Measurements from ENCODE around the gene CAMSAP2.

The CAMSAP2 gene

DNA sequence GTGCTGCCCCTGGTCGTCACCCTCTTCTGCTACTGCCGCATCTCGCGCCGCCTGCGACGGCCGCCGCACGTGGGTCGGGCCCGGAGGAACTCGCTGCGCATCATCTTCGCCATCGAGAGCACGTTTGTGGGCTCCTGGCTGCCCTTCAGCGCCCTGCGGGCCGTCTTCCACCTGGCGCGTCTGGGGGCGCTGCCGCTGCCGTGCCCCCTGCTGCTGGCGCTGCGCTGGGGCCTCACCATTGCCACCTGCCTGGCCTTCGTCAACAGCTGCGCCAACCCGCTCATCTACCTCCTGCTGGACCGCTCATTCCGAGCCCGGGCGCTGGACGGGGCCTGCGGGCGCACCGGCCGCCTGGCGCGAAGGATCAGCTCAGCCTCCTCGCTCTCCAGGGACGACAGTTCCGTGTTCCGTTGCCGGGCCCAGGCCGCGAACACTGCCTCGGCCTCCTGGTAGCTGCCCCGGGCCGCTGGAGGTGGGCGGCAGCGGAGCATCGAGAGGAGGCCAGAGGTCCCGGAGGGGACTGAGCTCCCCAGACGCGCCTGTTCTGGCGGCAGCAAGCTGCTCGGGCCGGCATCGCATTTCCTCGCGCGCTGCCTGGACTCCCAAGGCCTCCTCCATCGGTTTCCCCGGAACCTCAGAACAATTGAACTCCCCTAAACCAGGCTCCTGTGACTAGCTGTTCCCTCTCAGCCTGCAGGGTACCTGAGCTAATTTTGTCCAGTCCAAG is 135.1 kb downstream of the CAMSAP2 start:
- H3K27ac ChIP-seq (ENCODE audit: insufficient read depth, low read length, poor library complexity, severe bottlenecking), result peak overlapping the region; percentile 34
- H3K9me3 ChIP-seq (ENCODE audit: control insufficient read depth, low read length), result no peaks in the 10 kb centered on the region
- no peak for DNase-seq
- no peaks in the 10 kb centered on the region for H3K36me3 ChIP-seq (ENCODE audit: control insufficient read depth, insufficient read depth, low read length)
- peaks cover 52% of the 10 kb centered on the region for H3K4me1 ChIP-seq (ENCODE audit: control insufficient read depth, insufficient read depth, low read length, poor library complexity, severe bottlenecking)
- peak overlapping the region; percentile 35 for H3K4me3 ChIP-seq (ENCODE audit: insufficient read depth, low read depth, low read length, poor library complexity, severe bottlenecking)
- H3K27me3 ChIP-seq (replicated peaks; ENCODE audit: control insufficient read depth, insufficient read depth, low read length, poor library complexity, severe bottlenecking), result no peaks in the 10 kb centered on the region

DNA sequence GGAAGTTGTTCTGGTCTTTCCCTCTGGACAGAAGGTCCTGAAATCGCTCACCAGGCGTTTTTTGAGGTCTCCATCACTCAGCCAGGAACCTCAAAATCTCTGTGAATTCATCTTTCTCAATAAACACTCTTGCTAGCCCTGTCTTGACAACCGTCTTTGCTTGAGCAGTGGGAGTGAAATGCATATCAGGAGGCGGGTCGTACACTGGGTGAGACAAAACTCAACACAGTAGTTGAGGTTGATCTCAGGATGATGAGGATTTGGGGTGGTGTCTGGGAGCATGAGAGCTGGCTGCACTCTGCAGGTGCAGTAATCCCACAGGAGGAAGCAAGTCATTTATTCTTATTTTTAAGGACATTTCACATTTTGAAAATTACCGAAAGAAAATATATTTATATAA is 136.0 kb downstream of the CAMSAP2 start:
- Histone ChIP-seq H3K27ac (ENCODE audit: insufficient read depth, low read length, poor library complexity, severe bottlenecking) (no peak overlapping the region), H3K9me3 (ENCODE audit: control insufficient read depth, low read length) (no peaks in the 10 kb centered on the region), H3K27me3 (replicated peaks; ENCODE audit: control insufficient read depth, insufficient read depth, low read length, poor library complexity, severe bottlenecking) (no peaks in the 10 kb centered on the region), H3K4me1 (ENCODE audit: control insufficient read depth, insufficient read depth, low read length, poor library complexity, severe bottlenecking) (peaks cover 47% of the 10 kb centered on the region), H3K4me3 (ENCODE audit: insufficient read depth, low read depth, low read length, poor library complexity, severe bottlenecking) (no peak overlapping the region), H3K36me3 (ENCODE audit: control insufficient read depth, insufficient read depth, low read length) (no peaks in the 10 kb centered on the region)
- DNase-seq, result no peak

DNA sequence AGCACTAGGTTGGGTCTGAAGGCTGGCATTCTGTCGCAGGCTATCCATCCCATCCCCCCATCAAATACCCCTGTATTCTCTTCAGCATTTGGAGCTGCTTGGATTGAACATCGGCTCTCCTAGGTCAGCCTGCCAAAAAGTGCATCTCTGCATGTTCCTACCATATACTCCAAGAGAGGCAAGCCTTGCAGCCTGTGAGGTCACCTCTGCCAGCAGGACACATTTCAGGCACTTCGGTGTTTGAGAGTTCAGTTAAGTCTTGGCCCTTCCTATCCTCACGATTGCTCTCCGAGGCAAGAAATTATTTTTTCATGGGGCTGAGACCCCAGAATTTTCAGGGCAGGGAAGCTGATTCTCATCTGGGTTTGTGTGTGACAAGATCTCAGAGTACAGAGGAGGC is 136.7 kb downstream of the CAMSAP2 start:
- H3K36me3 ChIP-seq (ENCODE audit: control insufficient read depth, insufficient read depth, low read length), result no peaks in the 10 kb centered on the region
- no peak overlapping the region for H3K4me3 ChIP-seq (ENCODE audit: insufficient read depth, low read depth, low read length, poor library complexity, severe bottlenecking)
- H3K4me1 ChIP-seq (ENCODE audit: control insufficient read depth, insufficient read depth, low read length, poor library complexity, severe bottlenecking), result peaks cover 40% of the 10 kb centered on the region
- DNase-seq, result no peak
- H3K27me3 ChIP-seq (replicated peaks; ENCODE audit: control insufficient read depth, insufficient read depth, low read length, poor library complexity, severe bottlenecking), result no peaks in the 10 kb centered on the region
- H3K27ac ChIP-seq (ENCODE audit: insufficient read depth, low read length, poor library complexity, severe bottlenecking), result no peak overlapping the region
- H3K9me3 ChIP-seq (ENCODE audit: control insufficient read depth, low read length), result no peaks in the 10 kb centered on the region

DNA sequence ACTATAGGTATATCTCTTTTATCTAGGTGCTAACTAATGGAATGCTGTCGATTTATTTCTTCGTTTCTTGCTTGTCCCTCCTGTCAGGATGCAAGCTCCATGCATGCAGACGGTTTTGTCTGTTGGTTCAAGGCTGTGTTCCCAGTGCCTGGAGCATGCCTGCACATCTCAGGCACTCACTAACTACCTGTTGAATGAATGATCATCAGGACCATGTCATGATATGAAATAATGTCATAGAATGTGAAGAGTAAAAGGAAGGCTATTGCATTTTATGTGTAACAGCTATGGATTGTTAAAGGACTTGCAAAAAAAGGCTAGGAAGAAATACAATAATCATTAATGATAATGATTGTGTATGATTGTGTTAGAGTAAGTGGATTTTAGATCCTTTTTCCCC is 138.3 kb downstream of the CAMSAP2 start:
- peaks cover 34% of the 10 kb centered on the region for H3K4me1 ChIP-seq (ENCODE audit: control insufficient read depth, insufficient read depth, low read length, poor library complexity, severe bottlenecking)
- H3K36me3 ChIP-seq (ENCODE audit: control insufficient read depth, insufficient read depth, low read length), result no peaks in the 10 kb centered on the region
- H3K27ac ChIP-seq (ENCODE audit: insufficient read depth, low read length, poor library complexity, severe bottlenecking), result no peak overlapping the region
- no peaks in the 10 kb centered on the region for H3K9me3 ChIP-seq (ENCODE audit: control insufficient read depth, low read length)
- H3K4me3 ChIP-seq (ENCODE audit: insufficient read depth, low read depth, low read length, poor library complexity, severe bottlenecking), result no peak overlapping the region
- DNase-seq, result no peak
- no peaks in the 10 kb centered on the region for H3K27me3 ChIP-seq (replicated peaks; ENCODE audit: control insufficient read depth, insufficient read depth, low read length, poor library complexity, severe bottlenecking)

DNA sequence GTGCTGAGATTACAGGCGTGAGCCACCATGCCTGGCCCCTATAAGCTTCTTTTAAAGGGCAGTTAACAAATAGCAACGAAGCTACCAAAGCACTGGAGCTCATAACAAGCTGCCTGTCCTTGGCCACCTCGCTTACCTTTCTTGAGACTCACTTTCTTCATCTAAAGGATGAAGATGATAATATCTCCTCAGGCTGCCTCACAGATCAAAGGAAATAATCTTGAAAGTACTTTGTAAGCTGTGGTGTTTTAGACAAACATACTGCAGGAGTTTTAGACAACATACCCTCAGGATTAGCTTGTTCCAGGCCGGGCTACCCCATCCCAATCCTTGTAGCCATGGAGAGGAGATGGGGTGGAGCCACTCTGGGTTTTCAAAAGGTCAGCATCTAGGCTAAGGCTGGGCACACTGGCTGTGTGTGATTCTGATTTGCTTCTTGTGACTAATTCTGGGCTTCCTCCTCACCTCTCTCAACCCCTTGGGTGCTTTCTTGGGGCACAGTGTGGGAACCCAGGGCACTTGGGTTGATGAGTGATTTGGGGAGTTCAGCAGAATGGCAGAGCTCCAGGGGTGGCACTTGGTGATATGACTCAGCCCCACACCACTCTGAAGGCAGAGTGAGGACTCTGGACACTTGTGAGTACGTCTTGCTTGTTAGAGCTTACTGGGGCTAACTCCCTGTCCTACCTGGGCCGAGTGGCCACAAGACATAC is 139.3 kb downstream of the CAMSAP2 start:
- peak overlapping the region; percentile 56 for H3K27ac ChIP-seq (ENCODE audit: insufficient read depth, low read length, poor library complexity, severe bottlenecking)

DNA sequence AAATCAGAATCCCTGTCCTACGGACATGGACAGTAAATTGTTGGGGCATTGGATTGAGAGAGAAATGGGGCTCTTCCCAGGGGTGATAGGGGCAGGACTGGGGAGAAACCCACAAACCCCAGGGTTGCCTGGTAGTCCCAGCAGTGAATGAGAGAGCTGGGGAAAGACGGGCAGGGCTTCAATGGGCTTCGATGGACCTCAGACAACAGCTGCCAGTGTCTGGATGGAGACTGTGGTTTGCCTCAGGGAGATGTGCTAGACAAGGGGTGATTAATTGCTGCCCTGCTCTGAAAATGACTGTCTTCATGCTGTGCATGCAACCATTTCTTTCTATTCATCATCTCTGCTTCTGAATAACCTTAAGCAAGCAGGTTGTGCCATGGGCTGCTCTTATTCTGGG is 141.5 kb downstream of the CAMSAP2 start:
- Histone ChIP-seq H3K27ac (ENCODE audit: insufficient read depth, low read length, poor library complexity, severe bottlenecking) (no peak overlapping the region), H3K9me3 (ENCODE audit: control insufficient read depth, low read length) (no peaks in the 10 kb centered on the region), H3K4me1 (ENCODE audit: control insufficient read depth, insufficient read depth, low read length, poor library complexity, severe bottlenecking) (peaks cover 21% of the 10 kb centered on the region), H3K36me3 (ENCODE audit: control insufficient read depth, insufficient read depth, low read length) (no peaks in the 10 kb centered on the region), H3K4me3 (ENCODE audit: insufficient read depth, low read depth, low read length, poor library complexity, severe bottlenecking) (no peak overlapping the region), H3K27me3 (replicated peaks; ENCODE audit: control insufficient read depth, insufficient read depth, low read length, poor library complexity, severe bottlenecking) (no peaks in the 10 kb centered on the region)
- DNase-seq, result no peak

More for the DNA sequence above, 139.3 kb downstream of the CAMSAP2 start:
- Histone ChIP-seq H3K4me1 (ENCODE audit: control insufficient read depth, insufficient read depth, low read length, poor library complexity, severe bottlenecking) (peaks cover 25% of the 10 kb centered on the region), H3K4me3 (ENCODE audit: insufficient read depth, low read depth, low read length, poor library complexity, severe bottlenecking) (no peak overlapping the region), H3K36me3 (ENCODE audit: control insufficient read depth, insufficient read depth, low read length) (no peaks in the 10 kb centered on the region), H3K9me3 (ENCODE audit: control insufficient read depth, low read length) (no peaks in the 10 kb centered on the region), H3K27me3 (replicated peaks; ENCODE audit: control insufficient read depth, insufficient read depth, low read length, poor library complexity, severe bottlenecking) (no peaks in the 10 kb centered on the region)
- DNase-seq, result peak in 2 of 3 donors; percentile 34 to 55

DNA sequence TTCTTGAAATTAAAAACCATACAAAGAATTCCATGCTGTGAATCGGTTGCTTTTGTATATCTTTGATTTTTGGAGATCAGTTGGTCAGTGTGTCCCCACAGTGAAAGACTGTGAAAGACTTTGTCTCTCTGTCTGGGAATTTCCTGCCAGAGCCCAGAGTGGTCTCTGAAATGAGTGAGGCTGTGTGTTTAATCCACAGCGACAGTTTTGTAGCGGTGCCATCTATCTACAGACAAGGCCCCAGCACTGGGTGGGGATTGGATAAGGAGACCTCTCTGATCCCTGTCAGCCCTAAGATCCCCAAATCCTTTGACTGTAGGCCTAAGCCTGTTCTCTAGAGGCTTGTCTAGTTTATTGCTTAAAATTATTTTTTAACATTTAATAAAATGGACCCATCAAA is 144.4 kb downstream of the CAMSAP2 start:
- H3K27me3 ChIP-seq (replicated peaks; ENCODE audit: control insufficient read depth, insufficient read depth, low read length, poor library complexity, severe bottlenecking), result no peaks in the 10 kb centered on the region
- peaks cover 14% of the 10 kb centered on the region for H3K4me1 ChIP-seq (ENCODE audit: control insufficient read depth, insufficient read depth, low read length, poor library complexity, severe bottlenecking)
- H3K27ac ChIP-seq (ENCODE audit: insufficient read depth, low read length, poor library complexity, severe bottlenecking), result no peak overlapping the region
- H3K36me3 ChIP-seq (ENCODE audit: control insufficient read depth, insufficient read depth, low read length), result no peaks in the 10 kb centered on the region
- no peaks in the 10 kb centered on the region for H3K9me3 ChIP-seq (ENCODE audit: control insufficient read depth, low read length)
- no peak for DNase-seq
- no peak overlapping the region for H3K4me3 ChIP-seq (ENCODE audit: insufficient read depth, low read depth, low read length, poor library complexity, severe bottlenecking)

DNA sequence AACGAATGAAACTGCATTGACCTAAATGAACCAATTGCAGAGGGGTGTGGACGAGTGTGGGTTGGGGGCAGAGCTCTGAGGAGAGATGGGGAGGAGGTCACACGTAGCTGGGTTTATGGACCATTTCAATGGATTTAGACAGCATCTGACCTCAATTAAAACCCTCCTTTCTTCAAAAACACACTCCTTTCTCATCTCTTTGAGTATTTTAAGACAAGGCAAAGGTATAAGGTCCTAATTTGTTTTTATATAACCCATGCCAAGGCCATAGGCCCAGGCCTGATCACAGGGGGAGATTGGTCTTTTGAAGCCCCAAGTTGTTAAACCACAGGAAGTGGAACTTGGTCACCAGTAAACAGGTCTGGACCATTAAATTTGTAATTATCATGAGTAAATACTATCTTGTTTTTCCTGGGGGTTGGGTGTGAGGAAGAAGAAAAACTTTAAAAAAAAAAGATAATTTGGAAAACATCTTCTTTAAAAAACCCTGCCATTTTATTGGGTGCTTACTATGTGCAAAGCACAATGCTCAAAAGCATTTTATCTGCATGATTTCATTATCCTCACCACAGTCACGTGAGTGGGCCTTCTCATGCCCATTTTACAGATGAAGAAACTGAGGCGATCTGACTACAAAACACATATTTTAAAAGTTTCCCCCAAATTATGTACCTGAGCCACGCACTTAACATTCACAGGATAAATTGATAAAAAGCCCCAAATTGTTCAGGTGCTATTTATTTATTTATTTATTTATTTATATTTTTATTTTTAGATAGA is 147.1 kb downstream of the CAMSAP2 start:
- Histone ChIP-seq H3K9me3 (ENCODE audit: control insufficient read depth, low read length) (no peaks in the 10 kb centered on the region), H3K4me1 (ENCODE audit: control insufficient read depth, insufficient read depth, low read length, poor library complexity, severe bottlenecking) (peaks cover 30% of the 10 kb centered on the region), H3K4me3 (ENCODE audit: insufficient read depth, low read depth, low read length, poor library complexity, severe bottlenecking) (no peak overlapping the region), H3K27me3 (replicated peaks; ENCODE audit: control insufficient read depth, insufficient read depth, low read length, poor library complexity, severe bottlenecking) (no peaks in the 10 kb centered on the region), H3K27ac (ENCODE audit: insufficient read depth, low read length, poor library complexity, severe bottlenecking) (no peak overlapping the region), H3K36me3 (ENCODE audit: control insufficient read depth, insufficient read depth, low read length) (no peaks in the 10 kb centered on the region)
- no peak for DNase-seq

DNA sequence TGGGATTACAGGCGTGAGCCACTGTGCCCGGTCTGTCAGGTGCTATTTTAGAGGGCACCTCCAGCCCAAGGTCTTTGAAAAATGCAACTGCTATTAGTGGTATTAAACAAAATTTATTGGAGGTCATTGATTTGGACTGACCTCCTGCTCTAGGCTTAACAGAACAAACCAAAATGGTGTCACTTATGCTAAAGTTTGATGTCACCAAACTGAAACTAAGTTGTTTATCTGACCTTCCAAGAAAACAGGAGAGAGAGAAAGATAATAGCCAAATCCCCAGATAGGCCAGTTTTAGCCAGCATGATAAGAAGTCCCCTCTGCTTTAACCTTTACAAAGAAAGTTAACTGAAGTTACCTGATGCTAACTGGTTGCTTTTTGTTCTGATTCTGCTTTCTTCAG is 147.9 kb downstream of the CAMSAP2 start:
- Histone ChIP-seq H3K36me3 (ENCODE audit: control insufficient read depth, insufficient read depth, low read length) (no peaks in the 10 kb centered on the region), H3K4me1 (ENCODE audit: control insufficient read depth, insufficient read depth, low read length, poor library complexity, severe bottlenecking) (peaks cover 38% of the 10 kb centered on the region), H3K4me3 (ENCODE audit: insufficient read depth, low read depth, low read length, poor library complexity, severe bottlenecking) (no peak overlapping the region), H3K27me3 (replicated peaks; ENCODE audit: control insufficient read depth, insufficient read depth, low read length, poor library complexity, severe bottlenecking) (no peaks in the 10 kb centered on the region), H3K9me3 (ENCODE audit: control insufficient read depth, low read length) (no peaks in the 10 kb centered on the region), H3K27ac (ENCODE audit: insufficient read depth, low read length, poor library complexity, severe bottlenecking) (peak overlapping the region; percentile 58)
- DNase-seq, result no peak

DNA sequence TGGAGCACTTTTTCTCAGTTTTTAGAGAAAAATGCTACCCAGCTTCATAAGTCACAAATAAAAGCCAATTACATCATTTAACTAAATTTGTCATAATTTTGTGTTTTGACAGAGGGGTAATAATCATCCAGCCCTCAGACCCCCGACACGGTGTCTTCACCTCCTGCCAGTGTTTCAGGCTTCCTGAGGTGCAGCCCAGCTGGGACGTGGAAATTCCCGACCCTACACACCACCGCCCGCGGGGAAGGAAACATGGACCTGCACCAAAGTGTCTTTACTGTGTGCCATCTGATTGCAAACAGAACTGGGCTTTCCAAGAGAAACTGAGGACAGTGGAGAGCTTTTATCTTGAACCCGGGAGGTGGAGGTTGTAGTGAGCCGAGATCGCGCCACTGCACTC is 148.3 kb downstream of the CAMSAP2 start:
- H3K27ac ChIP-seq (ENCODE audit: insufficient read depth, low read length, poor library complexity, severe bottlenecking), result peak overlapping the region; percentile 58
- H3K27me3 ChIP-seq (replicated peaks; ENCODE audit: control insufficient read depth, insufficient read depth, low read length, poor library complexity, severe bottlenecking), result no peaks in the 10 kb centered on the region
- H3K4me1 ChIP-seq (ENCODE audit: control insufficient read depth, insufficient read depth, low read length, poor library complexity, severe bottlenecking), result peaks cover 42% of the 10 kb centered on the region
- H3K9me3 ChIP-seq (ENCODE audit: control insufficient read depth, low read length), result no peaks in the 10 kb centered on the region
- H3K4me3 ChIP-seq (ENCODE audit: insufficient read depth, low read depth, low read length, poor library complexity, severe bottlenecking), result no peak overlapping the region
- no peak for DNase-seq
- H3K36me3 ChIP-seq (ENCODE audit: control insufficient read depth, insufficient read depth, low read length), result no peaks in the 10 kb centered on the region
